ENCODE results near the gene RSPO1. TPM values are rescaled to one million over a fixed set of nuclear protein-coding genes. Genes with fewer than 3 reads are reported as not detected.

Gene RSPO1
- polyA plus RNA-seq, 1 donor from 2014 or later = not detected

DNA sequence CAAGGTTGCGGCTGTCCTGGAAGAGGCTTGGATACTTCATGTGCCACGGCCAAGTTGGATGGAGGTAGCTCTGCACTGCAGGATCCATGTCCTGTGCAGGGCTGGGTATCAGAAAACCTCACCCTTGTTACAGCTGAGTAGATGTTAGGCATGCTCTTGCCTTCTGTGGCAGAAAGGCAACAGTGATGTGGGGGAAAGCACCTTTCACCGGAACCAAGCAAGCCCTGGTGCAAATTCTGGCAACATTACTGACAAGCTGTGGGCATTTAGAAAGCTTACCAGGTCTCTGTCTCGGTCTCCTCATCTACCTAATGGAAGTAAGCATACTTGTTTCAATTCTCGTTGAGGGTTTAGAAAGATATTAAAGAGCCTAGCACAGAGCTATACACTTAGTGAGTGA is 43.1 kb upstream of the RSPO1 start:
- Histone ChIP-seq H3K4me2 (ENCODE audit: low read length) (no peak overlapping the region), H4K20me1 (ENCODE audit: insufficient read depth) (no peaks in the 10 kb centered on the region), H2AFZ (ENCODE audit: low read depth, low read length) (no peak overlapping the region), H3K27me3 (ENCODE audit: insufficient read depth, low read depth, low read length) (no peaks in the 10 kb centered on the region), H3K79me2 (replicated peaks; ENCODE audit: insufficient read depth, low read length) (no peaks in the 10 kb centered on the region), H3K9ac (ENCODE audit: low read length) (no peak overlapping the region), H3K9me3 (ENCODE audit: low read length) (no peaks in the 10 kb centered on the region), H3K4me3 (ENCODE audit: low read length) (no peak overlapping the region), H3K9me2 (ENCODE audit: insufficient read depth, low read length) (no peaks in the 10 kb centered on the region), H3F3A (ENCODE audit: insufficient read depth, low read length, poor library complexity, severe bottlenecking) (no peaks in the 10 kb centered on the region), H3K27ac (ENCODE audit: low read length) (no peak overlapping the region), H3K36me3 (ENCODE audit: insufficient read depth, low read length) (peaks cover 3% of the 10 kb centered on the region)
- TF ChIP-seq CTCF (IDR thresholded peaks at IDR 0.05; ENCODE audit: poor library complexity, severe bottlenecking) (no peak), SMC3 (conservative IDR thresholded peaks at IDR 0.05; ENCODE audit: poor library complexity) (no peak), TAF1 (IDR thresholded peaks at IDR 0.05; ENCODE audit: low read depth) (no peak), EZH2 (IDR thresholded peaks at IDR 0.05; ENCODE audit: borderline replicate concordance, insufficient read depth, low read length, poor library complexity, severe bottlenecking) (no peak)

GRCh38 chr1:37677143-37677439 is 42.4 kb upstream of the RSPO1 start:
- no peaks in the 10 kb centered on the region for H3K27me3 ChIP-seq (ENCODE audit: insufficient read depth, low read depth, low read length)
- H3F3A ChIP-seq (ENCODE audit: insufficient read depth, low read length, poor library complexity, severe bottlenecking) = no peaks in the 10 kb centered on the region
- TF ChIP-seq EP300 (conservative IDR thresholded peaks at IDR 0.05; ENCODE audit: poor library complexity, severe bottlenecking) (no peak), RAD21 (conservative IDR thresholded peaks at IDR 0.05) (no peak), CTCF (IDR thresholded peaks at IDR 0.05; ENCODE audit: poor library complexity, severe bottlenecking) (no peak)
- no peaks in the 10 kb centered on the region for H4K20me1 ChIP-seq (ENCODE audit: insufficient read depth)
- H3K36me3 ChIP-seq (ENCODE audit: insufficient read depth, low read length) = no peaks in the 10 kb centered on the region
- H3K4me2 ChIP-seq (ENCODE audit: low read length) = no peak overlapping the region
- H2AFZ ChIP-seq (ENCODE audit: low read depth, low read length) = no peak overlapping the region
- no peak overlapping the region for H3K4me3 ChIP-seq (ENCODE audit: low read length)
- H3K27ac ChIP-seq (ENCODE audit: low read length) = no peak overlapping the region
- no peaks in the 10 kb centered on the region for H3K79me2 ChIP-seq (replicated peaks; ENCODE audit: insufficient read depth, low read length)
- H3K9me3 ChIP-seq (ENCODE audit: low read length) = no peaks in the 10 kb centered on the region
- H3K9me2 ChIP-seq (ENCODE audit: insufficient read depth, low read length) = no peaks in the 10 kb centered on the region
- H3K9ac ChIP-seq (ENCODE audit: low read length) = no peak overlapping the region

- Histone ChIP-seq H3K4me3 (ENCODE audit: low read length) (no peak overlapping the region), H2AFZ (ENCODE audit: low read depth, low read length) (no peak overlapping the region), H3K27ac (ENCODE audit: low read length) (no peak overlapping the region), H3K9me3 (ENCODE audit: low read length) (no peaks in the 10 kb centered on the region), H3F3A (ENCODE audit: insufficient read depth, low read length, poor library complexity, severe bottlenecking) (no peaks in the 10 kb centered on the region), H4K20me1 (ENCODE audit: insufficient read depth) (no peaks in the 10 kb centered on the region), H3K4me2 (ENCODE audit: low read length) (no peak overlapping the region), H3K79me2 (replicated peaks; ENCODE audit: insufficient read depth, low read length) (no peaks in the 10 kb centered on the region), H3K9me2 (ENCODE audit: insufficient read depth, low read length) (no peaks in the 10 kb centered on the region), H3K36me3 (ENCODE audit: insufficient read depth, low read length) (no peaks in the 10 kb centered on the region), H3K27me3 (ENCODE audit: insufficient read depth, low read depth, low read length) (no peaks in the 10 kb centered on the region), H3K9ac (ENCODE audit: low read length) (no peak overlapping the region)
- no peak for TF ChIP-seq RAD21 (conservative IDR thresholded peaks at IDR 0.05)
- TF ChIP-seq CTCF (IDR thresholded peaks at IDR 0.05; ENCODE audit: poor library complexity, severe bottlenecking) = no peak
- no peak for TF ChIP-seq MXI1 (conservative IDR thresholded peaks at IDR 0.05; ENCODE audit: poor library complexity, severe bottlenecking)
- no peak for TF ChIP-seq TAF1 (IDR thresholded peaks at IDR 0.05; ENCODE audit: low read depth)
- TF ChIP-seq POLR2AphosphoS5 (IDR thresholded peaks at IDR 0.05) = no peak
- no peak for TF ChIP-seq EZH2 (IDR thresholded peaks at IDR 0.05; ENCODE audit: borderline replicate concordance, insufficient read depth, low read length, poor library complexity, severe bottlenecking)
- TF ChIP-seq EP300 (conservative IDR thresholded peaks at IDR 0.05; ENCODE audit: poor library complexity, severe bottlenecking) = no peak
- TF ChIP-seq REST (IDR thresholded peaks at IDR 0.05; ENCODE audit: borderline replicate concordance) = no peak
- no peak for TF ChIP-seq SMC3 (conservative IDR thresholded peaks at IDR 0.05; ENCODE audit: poor library complexity)
Observed at GRCh38 chr1:37676281-37677142, 41.8 kb upstream of the RSPO1 start.

All from neural cell (in vitro differentiated cells).